HuH-7.5 (cell line): ENCODE results near the gene MAPK4.

ENCODE experiments used
- DNase-seq: peaks from one replicate; pipeline ENCODE4 v3.0.0; 2011; ENCODE audit warnings: low spot score

MAPK4 gene

DNA sequence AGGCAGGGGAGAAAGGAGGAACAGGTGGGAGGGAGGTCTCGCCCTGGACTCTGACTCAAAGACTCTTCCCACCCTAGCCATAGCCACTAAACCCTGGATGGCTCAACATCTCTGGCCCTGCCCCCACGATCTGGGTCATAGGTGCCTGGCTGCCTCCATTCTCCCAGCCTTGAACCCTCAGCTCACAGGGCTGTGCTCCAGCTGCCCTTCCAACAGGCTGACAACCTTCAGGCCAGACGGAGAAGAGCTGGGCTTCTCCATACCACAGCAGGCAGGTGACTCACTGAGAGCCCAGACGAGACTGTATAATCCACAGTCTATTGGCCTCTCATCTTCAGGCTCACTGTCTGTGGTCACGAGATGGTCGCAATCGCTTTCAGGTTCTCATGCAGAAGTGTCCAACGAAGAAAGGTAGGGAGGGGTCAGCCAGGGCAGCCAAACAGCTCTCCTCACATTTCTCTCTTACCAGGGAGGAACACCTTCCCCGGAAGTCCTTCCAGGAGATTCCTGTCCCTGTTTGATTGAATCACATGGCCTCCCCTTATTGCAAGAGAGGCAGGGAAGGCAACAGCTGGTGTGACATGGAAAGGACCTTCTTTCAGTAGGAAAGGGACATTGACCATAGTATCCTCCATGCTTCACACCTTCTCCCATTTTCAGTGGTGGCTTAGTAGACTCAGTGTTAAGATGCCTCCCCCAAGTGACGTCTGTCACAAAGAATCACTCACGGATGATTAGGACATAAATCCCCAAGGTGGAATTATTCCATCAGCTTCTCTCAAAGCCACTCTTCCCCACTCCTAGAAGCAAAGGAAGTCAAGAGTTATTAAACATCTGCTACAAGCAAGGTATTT, 159.8 kb downstream of the MAPK4 start:
- DNase-seq, result no peak

DNA sequence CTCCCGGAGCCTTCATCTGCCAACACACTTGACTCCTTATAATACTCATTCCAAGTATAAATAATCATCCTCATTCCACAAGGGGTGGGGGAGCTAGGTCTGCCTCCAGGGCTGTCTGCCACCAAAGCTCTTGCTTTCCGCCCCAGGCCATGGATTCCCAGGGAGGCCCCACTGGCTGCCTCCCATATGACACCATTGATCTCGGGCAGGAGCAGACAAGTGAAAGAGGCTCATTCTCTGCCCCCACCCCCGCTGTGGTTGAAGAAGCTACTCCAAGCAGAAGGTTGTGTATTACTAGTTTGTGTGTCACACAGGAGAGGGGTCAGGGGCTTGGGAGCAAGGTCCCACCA, 160.4 kb downstream of the MAPK4 start:
- no peak for DNase-seq

DNA sequence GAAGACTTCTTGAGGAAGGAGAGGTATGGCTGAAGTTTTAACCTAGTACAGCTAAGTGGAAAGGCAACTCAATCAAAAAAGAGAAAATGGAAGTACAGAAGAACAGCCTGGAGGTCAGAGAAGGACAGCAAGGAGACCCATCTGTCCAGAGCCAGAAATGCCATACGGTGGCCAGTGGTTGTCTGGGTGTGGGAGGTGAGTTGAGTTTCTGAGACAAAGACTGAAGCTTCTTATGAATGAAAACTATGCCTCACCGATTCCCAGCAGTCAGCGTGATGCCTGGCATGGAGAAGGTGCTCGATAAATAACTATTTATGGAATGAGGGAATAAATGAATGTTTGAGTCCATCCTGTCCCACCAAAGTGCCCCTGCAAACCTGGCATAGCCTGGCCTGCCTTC, 161.1 kb downstream of the MAPK4 start:
- DNase-seq, result no peak

DNA sequence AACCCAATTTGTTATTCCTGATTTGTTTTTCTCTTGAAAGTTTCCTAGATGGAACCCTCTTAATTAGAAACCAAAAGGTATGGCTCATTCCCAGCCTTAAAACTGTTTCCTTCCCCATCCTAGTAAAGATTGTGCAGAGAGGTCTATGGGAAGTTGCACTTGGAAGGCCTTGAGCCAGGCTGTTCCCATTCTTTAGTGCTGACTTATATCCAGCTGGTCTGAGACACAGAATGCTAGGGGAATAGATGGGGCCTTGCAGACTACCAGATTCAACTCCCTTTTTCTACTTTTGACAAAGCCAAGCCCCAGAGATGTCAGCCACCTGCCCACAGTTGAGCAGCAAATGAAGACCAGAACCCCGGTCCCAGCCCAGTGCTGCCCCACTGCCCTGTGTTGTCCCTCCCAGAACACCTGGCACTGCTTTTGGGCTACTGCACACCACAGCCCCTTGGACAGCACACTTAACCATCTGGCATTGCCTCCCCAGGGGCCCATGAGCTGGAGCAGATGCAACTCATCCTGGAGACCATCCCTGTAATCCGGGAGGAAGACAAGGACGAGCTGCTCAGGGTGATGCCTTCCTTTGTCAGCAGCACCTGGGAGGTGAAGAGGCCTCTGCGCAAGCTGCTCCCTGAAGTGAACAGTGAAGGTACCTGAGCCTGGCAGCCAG, 161.7 kb downstream of the MAPK4 start:
- no peak for DNase-seq

DNA sequence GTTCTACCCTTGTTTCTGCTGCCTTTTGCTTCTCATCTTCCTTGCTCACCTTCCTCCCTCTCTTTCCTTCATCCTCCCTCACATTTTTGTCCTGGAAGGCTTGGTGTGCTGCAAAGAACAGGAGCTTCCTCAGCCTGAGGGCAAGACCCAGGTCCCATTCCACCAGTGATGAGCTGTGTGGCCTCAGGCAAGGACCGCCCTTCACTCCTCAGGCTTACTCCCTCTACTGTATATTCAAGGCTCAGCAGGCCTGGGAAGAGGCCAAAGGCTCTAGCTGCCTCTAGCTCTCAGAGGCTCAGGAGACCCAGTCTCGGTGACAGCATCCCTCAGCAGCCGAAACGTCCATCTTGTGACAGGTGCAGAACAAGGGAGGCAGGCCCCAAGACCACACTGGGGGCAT, 162.4 kb downstream of the MAPK4 start:
- DNase-seq, result no peak

DNA sequence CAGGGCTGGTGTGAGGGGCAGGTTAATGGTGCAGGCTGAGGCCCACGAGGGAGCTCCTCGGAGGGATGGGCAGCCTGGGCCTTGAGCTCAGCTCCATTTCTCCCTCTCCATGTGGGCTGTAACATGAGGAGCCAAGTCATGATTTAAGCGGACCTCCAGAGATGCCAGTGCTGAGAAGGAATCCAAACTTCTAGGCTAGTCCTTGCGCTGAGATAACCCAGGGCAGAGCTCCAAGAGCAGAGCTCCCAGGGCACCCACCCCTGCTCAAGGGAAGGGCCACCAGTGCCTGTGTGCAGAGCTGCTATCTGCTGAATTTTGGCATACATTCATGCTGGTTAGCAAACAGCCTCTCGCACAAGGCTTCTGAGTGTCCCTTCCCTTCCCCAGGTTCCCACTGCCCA, 164.9 kb downstream of the MAPK4 start:
- DNase-seq, result no peak

DNA sequence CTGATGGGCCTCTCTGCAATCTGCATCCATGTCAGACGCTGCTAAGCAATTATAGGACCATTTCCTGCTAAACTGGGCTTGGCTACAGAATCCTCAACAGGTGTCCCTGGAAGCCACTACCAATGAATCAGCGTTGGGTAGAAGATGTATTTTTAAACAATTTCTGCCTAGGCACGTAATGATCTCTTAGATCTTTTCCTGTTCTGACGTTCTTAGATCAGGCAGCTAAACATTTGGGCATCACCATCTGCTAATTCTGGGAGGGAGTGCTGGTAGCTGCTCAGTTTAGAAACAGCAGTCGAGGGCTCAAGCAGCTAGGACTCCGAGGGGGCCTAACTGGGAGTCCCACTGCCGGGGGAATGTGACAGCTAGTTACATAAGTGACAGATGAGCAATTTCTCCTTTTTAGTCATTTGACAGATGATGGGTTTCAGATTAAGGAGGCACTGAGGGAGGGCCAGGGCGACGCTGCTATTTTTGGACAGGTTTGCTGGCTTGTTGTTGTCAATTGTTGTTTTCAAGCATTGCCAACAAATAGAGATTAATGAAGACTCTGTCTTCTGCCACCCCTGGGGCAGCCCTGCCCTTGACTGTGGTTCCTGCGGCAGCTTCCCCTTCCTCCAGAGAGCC, 167.2 kb downstream of the MAPK4 start:
- no peak for DNase-seq

DNA sequence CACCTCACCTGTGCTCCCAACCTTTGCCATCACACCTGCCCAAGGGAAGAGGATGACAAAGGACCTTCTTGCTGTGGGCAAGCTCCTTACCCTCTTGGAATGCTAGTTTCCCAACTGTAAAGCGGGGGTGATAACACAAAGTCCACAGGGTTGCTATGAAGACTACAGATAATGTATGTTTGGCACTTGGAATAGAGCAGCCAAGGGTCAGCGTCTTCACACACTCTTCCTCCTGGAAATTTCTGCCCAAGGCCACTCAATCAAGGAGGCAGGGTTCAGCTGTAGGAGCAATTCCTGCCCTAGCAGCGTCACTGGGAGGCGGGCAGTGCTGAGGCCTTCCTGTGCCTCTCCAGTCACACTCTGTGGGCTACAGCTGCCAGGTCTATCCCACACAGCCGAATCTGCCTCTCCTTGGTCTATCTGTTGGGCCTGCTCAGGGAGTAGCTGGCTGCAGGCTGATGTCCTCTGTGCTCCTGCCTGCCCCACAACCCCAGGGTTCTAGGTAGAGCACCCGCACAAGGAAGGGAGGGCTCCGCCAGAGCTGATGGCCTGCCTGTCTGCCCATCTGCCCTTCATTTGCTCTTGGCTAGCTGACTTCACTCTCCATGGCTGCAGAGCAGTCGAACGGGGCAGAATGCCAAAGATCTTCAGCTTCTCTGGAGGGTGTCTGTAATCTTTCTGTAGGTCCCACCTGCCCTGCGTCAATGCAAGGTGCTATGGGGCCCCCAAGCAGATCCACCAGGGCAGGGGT, 168.0 kb downstream of the MAPK4 start:
- DNase-seq, result no peak

DNA sequence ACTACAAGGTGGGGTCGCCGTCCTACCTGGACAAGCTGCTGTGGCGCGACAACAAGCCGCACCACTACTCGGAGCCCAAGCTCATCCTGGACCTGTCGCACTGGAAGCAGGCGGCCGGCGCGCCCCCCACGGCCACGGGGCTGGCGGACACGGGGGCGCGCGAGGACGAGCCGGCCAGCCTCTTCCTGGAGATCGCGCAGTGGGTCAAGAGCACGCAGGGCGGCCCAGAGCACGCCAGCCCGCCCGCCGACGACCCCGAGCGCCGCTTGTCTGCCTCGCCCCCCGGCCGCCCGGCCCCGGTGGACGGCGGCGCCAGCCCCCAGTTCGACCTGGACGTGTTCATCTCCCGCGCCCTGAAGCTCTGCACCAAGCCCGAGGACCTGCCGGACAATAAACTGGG, 169.5 kb downstream of the MAPK4 start:
- DNase-seq, result no peak

DNA sequence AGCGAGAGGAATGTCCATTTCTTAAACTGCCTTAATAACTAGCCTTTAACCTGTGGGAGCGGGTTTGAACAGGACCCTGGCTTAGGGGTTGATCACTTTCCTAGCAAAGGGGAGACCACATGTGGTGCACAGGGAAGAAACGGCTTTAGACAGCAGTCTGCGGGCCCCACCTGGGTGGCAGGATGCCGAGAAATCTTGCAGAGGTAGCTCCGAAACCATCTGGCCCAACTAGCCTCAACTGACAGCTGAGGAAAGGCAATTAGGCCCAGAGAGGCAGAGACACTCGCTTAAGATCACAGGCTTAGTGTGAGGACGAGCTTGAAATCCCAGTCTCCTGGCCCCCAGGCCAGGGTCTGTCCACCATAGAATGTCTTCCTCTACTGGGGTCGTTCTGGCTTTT, 170.1 kb downstream of the MAPK4 start:
- DNase-seq, result no peak

DNA sequence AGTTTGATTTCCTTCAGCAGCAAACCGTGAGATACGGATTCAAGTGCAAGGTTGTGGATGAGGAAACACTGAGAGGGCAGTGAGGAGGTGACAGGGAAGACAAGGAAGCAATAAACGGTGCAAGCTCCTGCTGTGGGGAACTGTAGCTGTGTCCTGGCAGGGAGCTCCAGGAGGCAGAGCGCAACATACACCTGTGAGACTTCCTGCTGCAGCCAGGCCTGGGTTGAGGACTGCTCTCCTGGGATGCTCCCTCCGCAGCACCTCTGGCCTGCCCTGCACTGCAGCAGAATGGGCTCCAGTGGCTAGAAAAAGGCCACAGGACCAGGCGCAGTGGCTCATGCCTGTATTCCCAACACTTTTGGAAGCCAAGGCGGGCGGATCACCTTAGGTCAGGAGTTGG, 174.5 kb downstream of the MAPK4 start:
- no peak for DNase-seq

DNA sequence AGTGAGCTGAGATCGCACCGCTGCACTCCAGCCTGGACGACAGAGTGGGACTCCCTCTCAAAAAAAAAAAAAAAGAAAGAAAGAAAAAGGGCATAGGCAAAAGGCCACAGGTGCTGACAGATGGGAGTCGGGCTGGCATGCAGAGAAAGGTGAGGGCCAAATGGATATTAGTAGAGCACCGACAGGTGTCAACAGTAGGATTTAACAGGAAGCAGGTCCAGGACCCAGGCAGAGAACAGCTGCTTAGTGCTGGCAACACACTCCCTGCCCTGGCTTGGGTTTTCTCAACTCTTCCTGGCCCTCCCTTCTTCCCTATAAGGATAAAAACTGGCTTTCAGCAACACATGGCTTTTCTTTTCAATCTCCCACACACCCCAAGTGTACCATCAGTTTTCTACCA, 175.0 kb downstream of the MAPK4 start:
- DNase-seq, result no peak

DNA sequence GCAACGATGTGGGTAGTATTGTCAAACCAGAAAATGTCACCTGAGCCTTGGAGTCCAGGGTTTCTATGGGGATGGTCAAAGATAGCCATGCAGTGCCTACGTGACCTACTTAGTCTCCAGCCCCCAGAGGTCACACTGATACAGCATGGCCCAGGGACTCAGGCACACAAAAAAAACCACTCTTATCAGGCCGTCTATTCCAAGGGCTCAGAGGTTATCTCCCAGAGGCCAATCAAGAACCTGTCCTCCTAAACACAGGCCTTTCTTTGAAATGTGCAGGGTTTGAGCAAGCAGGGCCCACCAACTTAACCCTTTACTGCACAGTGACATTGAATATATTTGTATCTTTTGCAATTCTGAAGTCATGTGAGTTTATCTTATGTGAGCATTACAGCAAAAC, 177.2 kb downstream of the MAPK4 start:
- DNase-seq, result peak; percentile 64

DNA sequence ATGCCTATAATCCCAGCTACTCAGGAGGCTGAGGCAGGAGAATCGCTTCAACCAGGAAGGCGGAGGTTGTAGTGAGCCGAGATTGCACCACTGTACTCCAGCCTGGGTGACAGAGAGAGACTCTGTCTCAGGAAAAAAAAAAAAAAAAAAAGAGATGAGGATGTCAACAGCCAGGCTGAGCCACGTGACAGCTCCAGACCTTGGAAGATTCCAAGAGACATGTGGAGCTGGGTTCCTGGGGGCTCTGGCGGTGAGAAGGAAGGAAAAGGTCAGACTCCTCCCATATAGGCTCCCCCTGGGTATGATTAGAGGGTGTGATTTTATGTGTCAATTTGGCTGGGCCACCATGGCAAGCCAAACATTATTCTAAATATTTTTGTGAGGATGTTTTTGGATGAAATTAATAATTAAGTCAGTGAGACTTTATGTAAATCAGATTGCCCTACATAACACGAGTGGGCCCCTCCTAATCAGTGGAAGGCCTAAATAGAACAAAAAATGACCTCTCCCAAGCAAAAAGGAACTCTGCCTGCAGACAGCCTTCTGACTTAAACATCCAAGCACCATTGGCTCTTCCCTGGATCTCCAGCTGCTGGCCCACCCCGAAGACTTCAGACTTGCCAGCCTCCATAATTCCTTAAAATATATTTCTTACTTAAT, 178.3 kb downstream of the MAPK4 start:
- no peak for DNase-seq

DNA sequence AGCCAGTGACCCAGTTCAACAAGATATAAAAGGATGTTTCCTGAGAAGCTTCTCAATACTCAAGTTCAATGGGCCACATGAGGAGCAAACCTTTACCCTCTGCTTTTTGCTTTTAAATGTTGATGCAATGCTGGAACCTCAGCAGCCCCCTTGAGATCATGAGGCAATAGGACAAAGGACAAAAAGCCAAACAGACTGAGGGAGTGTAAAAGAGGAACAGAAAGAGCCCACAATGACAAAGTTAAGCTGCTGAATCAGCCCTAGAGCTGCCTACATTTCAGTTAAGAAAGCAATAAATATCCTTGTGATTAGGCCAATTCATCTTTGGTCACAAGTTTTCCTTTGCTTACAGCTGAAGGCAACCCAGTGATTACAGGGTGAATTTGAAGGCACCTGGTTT, 183.1 kb downstream of the MAPK4 start:
- DNase-seq, result no peak

DNA sequence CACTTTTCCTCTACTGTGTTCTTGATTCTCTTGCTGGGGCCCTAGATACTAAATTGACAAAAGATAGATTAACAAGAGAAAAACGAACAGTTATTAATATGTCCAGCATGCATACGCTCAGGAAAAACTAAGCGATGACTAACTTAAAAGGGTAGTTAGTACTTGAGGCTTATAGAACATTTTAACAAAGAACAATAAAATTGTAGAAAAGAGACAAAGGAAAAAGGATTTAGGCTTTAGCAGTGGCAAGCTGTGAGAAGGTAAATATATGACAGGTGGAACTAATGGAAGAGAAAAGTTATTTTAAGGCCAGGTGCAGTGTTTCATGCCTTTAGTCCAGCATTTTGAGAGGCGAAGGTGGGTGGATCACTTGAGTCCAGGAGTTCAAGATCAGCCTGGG, 184.4 kb downstream of the MAPK4 start:
- DNase-seq, result no peak

DNA sequence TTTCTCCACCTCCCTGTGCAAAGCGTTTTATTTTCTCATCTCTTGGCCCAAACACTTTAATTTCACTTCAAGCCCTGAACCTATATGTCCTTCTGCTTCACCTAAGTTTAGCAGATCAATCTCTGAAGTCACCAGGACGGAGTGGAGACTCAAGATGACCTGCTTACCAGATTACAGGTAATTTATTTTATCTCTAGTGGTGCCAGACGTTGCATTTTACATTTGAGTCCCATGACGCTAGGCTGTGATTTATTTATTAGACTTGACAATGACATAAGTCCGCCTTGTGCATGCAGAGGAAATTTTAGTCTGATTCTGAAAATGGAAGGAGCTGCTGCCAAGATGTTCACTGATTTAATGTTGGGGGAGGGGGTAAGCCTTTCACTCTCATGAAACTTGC, 186.1 kb downstream of the MAPK4 start:
- DNase-seq, result no peak

DNA sequence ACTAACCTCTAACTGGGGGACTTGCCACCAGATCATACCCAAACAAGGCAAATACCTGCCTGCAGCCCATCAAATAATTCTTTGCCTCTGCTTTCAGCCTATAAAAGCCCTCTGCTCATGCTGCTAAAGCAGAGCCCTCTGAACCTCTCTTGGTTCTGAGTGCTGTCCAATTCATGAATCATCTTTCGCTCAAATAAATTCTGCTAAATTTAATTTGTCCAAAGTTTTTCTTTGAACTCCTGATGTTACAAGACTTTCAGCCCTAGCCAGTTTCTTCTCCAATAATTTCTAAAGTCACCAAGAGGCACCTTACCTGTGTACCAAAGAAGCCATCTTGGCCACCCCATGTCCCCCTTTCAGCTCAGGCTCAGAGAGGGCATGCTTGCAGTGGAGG, 188.0 kb downstream of the MAPK4 start:
- no peak for DNase-seq

DNA sequence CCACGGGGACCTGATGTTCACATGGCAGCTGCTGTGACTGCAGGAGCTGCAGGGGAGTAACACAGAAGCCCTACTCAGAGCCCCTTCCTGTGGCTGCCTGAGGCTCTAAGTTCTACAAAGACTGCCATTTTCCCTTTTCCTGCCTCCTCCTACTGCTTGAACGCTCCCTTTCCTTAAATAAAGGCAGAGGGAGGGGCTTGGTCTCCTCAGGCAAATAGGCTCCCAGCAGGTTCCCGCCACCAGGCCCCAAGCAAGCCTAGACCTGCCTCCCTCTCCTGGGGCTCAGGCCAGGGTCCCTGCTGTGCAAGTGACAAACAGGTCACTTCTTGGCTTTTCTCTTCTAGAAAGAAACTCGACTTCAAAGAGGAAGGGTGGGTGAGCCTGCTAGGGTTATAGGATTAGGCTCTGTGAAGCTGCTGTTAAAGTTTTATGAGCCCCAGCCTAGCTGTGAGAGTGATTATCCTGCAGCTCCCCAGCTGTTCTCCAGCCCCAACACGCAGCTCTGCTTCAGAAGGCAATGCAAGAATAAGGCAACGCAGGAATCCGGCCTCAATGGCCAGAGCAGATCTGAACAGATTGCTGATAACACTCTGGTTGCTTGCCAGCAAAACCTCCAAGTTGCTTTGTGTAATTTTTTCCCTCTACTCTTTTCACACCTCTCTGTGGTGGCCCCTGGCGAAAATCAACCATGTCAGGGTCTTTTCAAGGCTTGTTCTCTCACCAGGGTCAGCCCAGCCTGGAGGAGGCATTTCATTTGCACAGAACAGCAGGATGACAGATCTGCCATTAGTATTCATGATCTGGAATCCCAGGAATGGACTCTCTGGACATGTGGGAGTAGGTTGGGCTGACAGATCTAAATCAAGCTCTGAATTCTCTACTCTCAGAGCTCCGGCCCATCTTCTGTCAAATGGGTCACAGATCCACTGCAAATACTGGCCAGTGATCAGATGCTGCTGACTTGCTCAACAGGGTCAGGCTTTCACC, 188.6 kb downstream of the MAPK4 start:
- no peak for DNase-seq

DNA sequence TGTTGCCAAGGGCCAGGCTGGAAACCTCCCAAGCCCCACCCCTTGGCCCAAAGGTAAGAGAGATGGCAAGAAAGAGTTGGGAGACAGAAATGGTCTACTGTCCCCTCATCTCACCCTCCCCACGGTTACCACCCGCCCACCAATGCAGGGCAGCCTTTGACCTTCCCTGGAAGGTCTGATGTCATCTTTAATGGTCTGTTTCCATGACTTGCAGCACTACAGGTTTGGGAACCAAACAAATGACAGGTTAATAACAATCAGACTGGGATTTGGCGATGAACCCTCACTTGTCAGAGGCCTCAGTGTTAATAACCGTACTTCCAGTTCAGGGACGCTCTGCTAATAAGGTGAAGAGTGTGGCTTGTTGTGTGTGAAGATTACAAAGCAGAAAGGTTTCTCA, 189.5 kb downstream of the MAPK4 start:
- DNase-seq, result no peak

DNA sequence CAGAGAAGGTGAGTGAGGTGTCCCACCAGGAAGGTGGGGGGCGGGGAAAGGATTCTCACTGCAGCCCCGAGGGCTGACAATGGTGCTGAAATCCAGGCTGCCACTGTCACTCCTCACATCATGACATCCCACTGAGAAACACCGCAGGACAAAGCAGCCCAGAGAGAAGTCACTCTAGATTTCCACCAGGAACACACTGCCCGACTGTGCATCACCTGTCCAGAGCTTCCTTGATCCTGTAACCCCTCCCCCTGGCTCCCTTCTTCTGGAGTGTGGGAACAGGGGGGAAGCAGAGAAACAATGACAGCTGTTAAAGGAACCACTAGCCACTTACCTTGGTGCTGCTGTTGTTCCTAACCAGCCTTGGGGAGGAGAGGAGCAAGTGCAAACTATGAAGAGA, 190.1 kb downstream of the MAPK4 start:
- no peak for DNase-seq
